Hematopoietic multipotent progenitor cell (in vitro differentiated cells): ENCODE data around the gene SBNO2. TPM values are rescaled to one million over a fixed set of nuclear protein-coding genes. Genes with fewer than 3 reads are reported as not detected.

Experiments used
- DNase-seq, 3 donors: peaks; one replicate each; pipeline ENCODE4 v3.0.0-alpha.2; 2011 to 2015; ENCODE audit warnings: low read depth in 2 of 3, low spot score in 2 of 3
- total RNA-seq: library from RNA; depleted of rRNA; stranded (reverse); fragments of >200 nt; gene quantifications from one replicate; pipeline ENCODE4 v1.2.3, GENCODE V29; 2012

Gene SBNO2
- total RNA-seq, 1 donor: 60.3 TPM

GRCh38 chr19:1081301-1082164, 92.5 kb downstream of the SBNO2 start:
- DNase-seq: no peak

- no peak for DNase-seq
Measured at GRCh38 chr19:1080360-1081161, 93.5 kb downstream of the SBNO2 start.

GRCh38 chr19:1079566-1080111, 94.4 kb downstream of the SBNO2 start:
- DNase-seq: no peak

GRCh38 chr19:1076951-1077350, 97.1 kb downstream of the SBNO2 start:
- DNase-seq: peak; percentile 79 to 90 (median 87)

- no peak for DNase-seq
Measured at GRCh38 chr19:1076046-1076386, 98.1 kb downstream of the SBNO2 start.

- DNase-seq: peak; percentile 92 to 94 (median 92)
Measured at GRCh38 chr19:1074544-1075283, 99.4 kb downstream of the SBNO2 start.

- DNase-seq: no peak
Measured at GRCh38 chr19:1073956-1074517, 100.0 kb downstream of the SBNO2 start.

- no peak for DNase-seq
Measured at GRCh38 chr19:1073063-1073955, 100.8 kb downstream of the SBNO2 start.

- DNase-seq: no peak
Measured at GRCh38 chr19:1072371-1073015, 101.6 kb downstream of the SBNO2 start.

GRCh38 chr19:1070931-1071791, 102.9 kb downstream of the SBNO2 start:
- no peak for DNase-seq

GRCh38 chr19:1070576-1070930, 103.5 kb downstream of the SBNO2 start:
- no peak for DNase-seq

- DNase-seq: peak in 2 of 3 donors; percentile 90 to 95
Measured at GRCh38 chr19:1069009-1069779, 104.9 kb downstream of the SBNO2 start.

- peak in 2 of 3 donors; percentile 65 to 66 for DNase-seq
Measured at GRCh38 chr19:1068009-1069001, 105.8 kb downstream of the SBNO2 start.

- peak in 1 of 3 donors; percentile 70 for DNase-seq
Measured at GRCh38 chr19:1067341-1067957, 106.6 kb downstream of the SBNO2 start.

GRCh38 chr19:1066748-1067340, 107.2 kb downstream of the SBNO2 start, which contains the start of gene ARHGAP45:
Gene ARHGAP45 (plus strand): TSS chr19:1067167. CDS start chr19:1067406, 239 bp downstream.
- peak; percentile 69 to 73 (median 69) for DNase-seq
